HL-60 (cell line): ENCODE data around the gene MYO1B.

Experiments used
- CTCF ChIP-seq: IDR thresholded peaks from one replicate; pipeline ENCODE4 v1.5.1; 2011; ENCODE audit warnings: low read length, control low read depth, inconsistent platforms; ENCODE audit not compliant: insufficient read depth
- GABPA ChIP-seq: IDR thresholded peaks from 2 replicates; pipeline ENCODE4 v1.6.1; 2012; ENCODE audit warnings: low read depth
- POLR2AphosphoS5 ChIP-seq: IDR thresholded peaks from 2 replicates; pipeline ENCODE4 v1.6.1; 2012; ENCODE audit warnings: low read depth
- REST ChIP-seq: IDR thresholded peaks from 2 replicates; pipeline ENCODE4 v1.6.1; 2012; ENCODE audit warnings: low read depth; ENCODE audit not compliant: insufficient replicate concordance
- SPI1 ChIP-seq: IDR thresholded peaks from 2 replicates; pipeline ENCODE4 v1.6.1; 2012; ENCODE audit warnings: low read depth, mild to moderate bottlenecking, borderline replicate concordance

DNA sequence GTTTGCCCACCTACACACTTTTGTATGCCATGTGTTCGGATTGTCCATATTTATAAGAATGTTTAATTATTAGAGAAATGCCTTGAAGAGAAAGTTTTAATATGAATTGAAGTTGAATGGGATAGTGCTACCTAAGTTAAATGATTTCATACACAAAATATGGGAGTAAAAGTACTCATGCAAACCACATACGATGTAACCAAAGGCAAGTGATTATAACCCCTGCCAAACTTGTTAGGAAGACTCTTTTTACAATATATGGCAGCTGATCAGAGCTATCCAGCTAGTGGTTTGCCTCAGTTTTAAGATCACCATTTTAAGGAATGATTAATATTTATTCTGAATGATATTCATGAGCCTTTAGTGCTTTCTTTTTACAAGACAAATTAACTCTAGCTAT is 106.7 kb downstream of the MYO1B start:
- TF ChIP-seq CTCF, result no peak
- no peak for TF ChIP-seq REST
- TF ChIP-seq GABPA, result no peak
- no peak for TF ChIP-seq POLR2AphosphoS5
- TF ChIP-seq SPI1, result no peak
